ENCODE data around the gene RET.

- TF ChIP-seq CTCF (IDR thresholded peaks at IDR 0.05; ENCODE audit: insufficient read depth, low read length, poor library complexity, severe bottlenecking) (no peak), EZH2phosphoT487 (conservative IDR thresholded peaks at IDR 0.05; ENCODE audit: low read length) (no peak)
Measured at GRCh38 chr10:43047288-43047970, 29.4 kb upstream of the RET start.

All from SU-DHL-6 (cell line).